ENCODE results near the gene BTK. TPM values are rescaled to one million over a fixed set of nuclear protein-coding genes. Genes with fewer than 3 reads are reported as not detected.

Gene BTK
- total RNA-seq, 1 experiment from 2014 or later = 0.37 TPM

GRCh38 chrX:101411984-101412383, 26.0 kb upstream of the BTK start:
- H3K9me3 ChIP-seq (ENCODE audit: control insufficient read depth in 1 of 2, insufficient read depth in 1 of 2, low read depth in 1 of 2, low read length in 2 of 2) = no peaks in the 10 kb centered on the region
- no peaks in the 10 kb centered on the region for H4K20me1 ChIP-seq (ENCODE audit: insufficient read depth)
- TF ChIP-seq SRF (IDR thresholded peaks at IDR 0.05; ENCODE audit: low read depth) = no peak
- no peak for TF ChIP-seq POLR2AphosphoS5 (IDR thresholded peaks at IDR 0.05; ENCODE audit: low read depth, low read length)
- no peak for TF ChIP-seq EZH2phosphoT487 (IDR thresholded peaks at IDR 0.05; ENCODE audit: borderline replicate concordance)
- no peak for TF ChIP-seq ELF1 (IDR thresholded peaks at IDR 0.05; ENCODE audit: borderline replicate concordance, low read depth)
- TF ChIP-seq, protein P1, sequence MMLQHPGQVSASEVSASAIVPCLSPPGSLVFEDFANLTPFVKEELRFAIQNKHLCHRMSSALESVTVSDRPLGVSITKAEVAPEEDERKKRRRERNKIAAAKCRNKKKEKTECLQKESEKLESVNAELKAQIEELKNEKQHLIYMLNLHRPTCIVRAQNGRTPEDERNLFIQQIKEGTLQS (IDR thresholded peaks at IDR 0.05) = no peak
- no peak for TF ChIP-seq ZFX (IDR thresholded peaks at IDR 0.05)
- TF ChIP-seq REST (IDR thresholded peaks at IDR 0.05; ENCODE audit: low read depth) = no peak
- TF ChIP-seq YY1 (IDR thresholded peaks at IDR 0.05; ENCODE audit: extremely low read depth, insufficient replicate concordance, low read depth, low read length) = no peak
- TF ChIP-seq FOSL1 (IDR thresholded peaks at IDR 0.05; ENCODE audit: low read depth) = no peak
- TF ChIP-seq ZBTB33 (IDR thresholded peaks at IDR 0.05; ENCODE audit: extremely low read depth, insufficient replicate concordance, low read length) = no peak
- TF ChIP-seq TCF7L2 (IDR thresholded peaks at IDR 0.05; ENCODE audit: borderline replicate concordance, extremely low read depth, insufficient read depth, insufficient read length) = no peak
- TF ChIP-seq MAX (IDR thresholded peaks at IDR 0.05) = no peak
- no peak for TF ChIP-seq RAD21 (IDR thresholded peaks at IDR 0.05; ENCODE audit: low read depth)
- TF ChIP-seq CBX3 (IDR thresholded peaks at IDR 0.05; ENCODE audit: low read depth) = no peak
- no peak for TF ChIP-seq SP1 (IDR thresholded peaks at IDR 0.05; ENCODE audit: low read depth)
- TF ChIP-seq SIN3A (IDR thresholded peaks at IDR 0.05; ENCODE audit: low read depth) = no peak
- no peak for TF ChIP-seq CEBPB (IDR thresholded peaks at IDR 0.05; ENCODE audit: low read depth)
- TF ChIP-seq POLR2A (IDR thresholded peaks at IDR 0.05; ENCODE audit: borderline replicate concordance, extremely low read depth, insufficient read depth, insufficient read length) = no peak
- H2AFZ ChIP-seq (ENCODE audit: low read depth, low read length, poor library complexity, severe bottlenecking) = no peak overlapping the region
- no peak overlapping the region for H3K27ac ChIP-seq (ENCODE audit: low read depth, low read length)
- no peak overlapping the region for H3K9ac ChIP-seq (ENCODE audit: low read length)
- no peaks in the 10 kb centered on the region for H3K27me3 ChIP-seq (ENCODE audit: insufficient read depth, low read length)
- DNase-seq (ENCODE audit: low read depth, low spot score) (no peak), ATAC-seq (no peak)
- peaks cover 5 to 8% of the 10 kb centered on the region in 2 experiments; a peak in 3 of 4 replicates for H3K36me3 ChIP-seq (ENCODE audit: control insufficient read depth in 1 of 2, insufficient read depth in 2 of 2, low read length in 2 of 2)
- 0 out of 4 replicates have a peak, but pooled peaks cover 0 to 3% of the 10 kb centered on the region in 2 experiments for H3K4me1 ChIP-seq (ENCODE audit: control insufficient read depth in 1 of 2, insufficient read depth in 2 of 2, low read length in 2 of 2)
- H3K79me2 ChIP-seq (ENCODE audit: insufficient read depth, low read length) = peaks cover 64% of the 10 kb centered on the region
- CTCF ChIA-PET = no interaction called here
- RAD21 ChIA-PET (ENCODE audit: low non-redundant PET in 1 of 2, low total read pairs in 2 of 2, uncharacterized antibody in 2 of 2, unreplicated experiment in 2 of 2) = no interaction called here
- H3K4me3 ChIP-seq (replicated peaks in 1 of 2; ENCODE audit: low read depth in 1 of 2, low read length in 2 of 2) = no peak overlapping the region
- H3K4me2 ChIP-seq (ENCODE audit: low read length) = no peak overlapping the region
- intact Hi-C loops (cut with micrococcal nuclease) = no loop called here
- H3K9me2 ChIP-seq (ENCODE audit: insufficient read depth) = no peaks in the 10 kb centered on the region
- POLR2A ChIA-PET = no interaction called here
- BruUV-seq (replicated peaks) = no TSS peak
